GM12878 (cell line): Measurements from ENCODE around the gene MYLIP. TPM values are rescaled to one million over a fixed set of nuclear protein-coding genes. Genes with fewer than 3 reads are reported as not detected.
A peak's percentile ranks its signal among the peaks of the same experiment; 100 is the strongest.

Experiments
- ATAC-seq: fragments of 200-7000 bp; cut with Tn5 transposase; 3 replicates; pipeline ENCODE4 v1.9.1; 2020; ENCODE audit warnings: mild to moderate bottlenecking, moderate library complexity
- BruUV-seq: library from RNA; stranded (reverse); fragments of 400-500 nt; replicated peaks from 2 replicates; lab custom pipeline; 2021; lab: Mats Ljungman, UMichigan
- CTCF ChIA-PET: fragments of 300-600 bp; sonication (Branson Sonifier 250); formaldehyde crosslinking; extraction: SDS; loops from one replicate; lab custom pipeline; 2021; ENCODE audit warnings: inconsistent platforms; lab: Yijun Ruan, JAX
- POLR2A ChIA-PET: fragments of 350-600 bp; formaldehyde crosslinking; extraction: SDS; loops from one replicate; lab custom pipeline; 2021; ENCODE audit warnings: inconsistent platforms; lab: Charles Lee
- RAD21 ChIA-PET: fragments of 300-600 bp; sonication (Branson Sonifier 250); formaldehyde crosslinking; loops from one replicate; lab custom pipeline; 2023; ENCODE audit warnings: antibody characterized with exemption; ENCODE audit not compliant: unreplicated experiment; lab: Charles Lee
- SMC1A ChIA-PET: fragments of 300-600 bp; sonication (Branson Sonifier 250); formaldehyde crosslinking; loops from one replicate; lab custom pipeline; 2023; ENCODE audit not compliant: unreplicated experiment, uncharacterized antibody; lab: Charles Lee
- DNase-seq: peaks from one replicate; pipeline ENCODE4 v3.0.0-alpha.2; 2011; ENCODE audit warnings: low read depth, low spot score
- FAIRE-seq: peaks from 3 replicates; lab custom pipeline; 2011; peaks lifted over from hg19 to GRCh38; lab: Jason Lieb, UNC
- H2AFZ ChIP-seq: 2 replicates; pipeline ENCODE4 v1.6.0; 2011; ENCODE audit warnings: low read depth, low read length, control low read depth; ENCODE audit not compliant: control insufficient read depth
- H3K27ac ChIP-seq: 2 replicates; pipeline ENCODE4 v1.5.1; 2011; ENCODE audit warnings: control low read depth; ENCODE audit not compliant: control insufficient read depth, insufficient read depth
- H3K27me3 ChIP-seq, 2 experiments: replicated peaks in 1 of 2; 2 replicates each; pipeline versions ENCODE4 v1.6.0 to v1.6.1; 2011; ENCODE audit warnings: low read length in 1 of 2; ENCODE audit not compliant: control insufficient read depth in 2 of 2, insufficient read depth in 2 of 2
- H3K36me3 ChIP-seq, 2 experiments: 2 replicates each; pipeline ENCODE4 v1.5.1; 2011; ENCODE audit warnings: low read length in 1 of 2; ENCODE audit not compliant: control insufficient read depth in 2 of 2, insufficient read depth in 2 of 2
- H3K4me1 ChIP-seq: 2 replicates; pipeline ENCODE4 v1.6.1; 2011; ENCODE audit warnings: mild to moderate bottlenecking, low read length, moderate library complexity, mixed read lengths; ENCODE audit not compliant: control insufficient read depth, insufficient read depth
- H3K4me2 ChIP-seq: 2 replicates; pipeline ENCODE4 v1.6.0; 2011; ENCODE audit warnings: control low read depth; ENCODE audit not compliant: control insufficient read depth, insufficient read depth
- H3K4me3 ChIP-seq: fragments of 200-600 bp; sonication (generic); 2 replicates; pipeline ENCODE4 v1.5.1; 2016
- H3K79me2 ChIP-seq: 2 replicates; pipeline ENCODE4 v1.6.0; 2011; ENCODE audit warnings: low read length; ENCODE audit not compliant: control insufficient read depth, insufficient read depth
- H3K9ac ChIP-seq: 2 replicates; pipeline ENCODE4 v1.8.0; 2011; ENCODE audit warnings: low read length, control low read depth, mixed read lengths; ENCODE audit not compliant: control insufficient read depth, insufficient read depth
- H3K9me3 ChIP-seq: replicated peaks from 3 replicates; pipeline ENCODE4 v1.5.1; 2011; ENCODE audit warnings: mild to moderate bottlenecking, low read length; ENCODE audit not compliant: control insufficient read depth, insufficient read depth
- H4K20me1 ChIP-seq: 2 replicates; pipeline ENCODE4 v1.6.0; 2011; ENCODE audit not compliant: control insufficient read depth, insufficient read depth
- ATF7 ChIP-seq: fragments of 450-650 bp; IDR thresholded peaks from 2 replicates; pipeline ENCODE4 v1.6.1; 2016; ENCODE audit warnings: low read depth, mild to moderate bottlenecking
- BACH1 ChIP-seq: fragments of 450-650 bp; IDR thresholded peaks from 2 replicates; pipeline ENCODE4 v1.6.1; 2017; ENCODE audit warnings: mild to moderate bottlenecking, borderline replicate concordance
- BHLHE40 ChIP-seq, 2 experiments: fragments of 450-650 bp in 1 of 2; IDR thresholded peaks; 2 replicates each; pipeline ENCODE4 v1.6.1; 2011 to 2017; ENCODE audit warnings: low read depth in 2 of 2, borderline replicate concordance in 1 of 2, improper control_type of control experiment in 1 of 2, low read length in 1 of 2, mild to moderate bottlenecking in 1 of 2
- FOXK2 ChIP-seq: fragments of 450-650 bp; IDR thresholded peaks from 2 replicates; pipeline ENCODE4 v1.6.1; 2017; ENCODE audit warnings: mild to moderate bottlenecking, moderate library complexity
- KDM1A ChIP-seq: fragments of 200-600 bp; sonication (generic); IDR thresholded peaks from 2 replicates; pipeline ENCODE4 v1.6.1; 2016; ENCODE audit warnings: borderline replicate concordance
- MEF2A ChIP-seq: IDR thresholded peaks from 2 replicates; pipeline ENCODE4 v1.6.1; 2011; ENCODE audit warnings: low read depth, mild to moderate bottlenecking, low read length, moderate library complexity; ENCODE audit not compliant: insufficient read depth
- MXI1 ChIP-seq: fragments of 150-350 bp; IDR thresholded peaks from 2 replicates; pipeline ENCODE4 v1.6.1; 2011; ENCODE audit warnings: low read depth, mild to moderate bottlenecking, inconsistent platforms, low read length, improper control_type of control experiment
- NFIC ChIP-seq: IDR thresholded peaks from 2 replicates; pipeline ENCODE4 v1.6.1; 2012; ENCODE audit warnings: low read depth, mild to moderate bottlenecking, inconsistent platforms, low read length, moderate library complexity
- NFYB ChIP-seq: IDR thresholded peaks from 2 replicates; pipeline ENCODE4 v1.6.1; 2011; ENCODE audit warnings: low read depth, mild to moderate bottlenecking, low read length, improper control_type of control experiment, moderate library complexity; ENCODE audit not compliant: insufficient read depth
- POU2F2 ChIP-seq: IDR thresholded peaks from 3 replicates; pipeline ENCODE4 v1.6.1; 2011; ENCODE audit warnings: low read depth, mild to moderate bottlenecking, low read length, borderline replicate concordance
- RAD21 ChIP-seq: IDR thresholded peaks from 2 replicates; pipeline ENCODE4 v1.6.1; 2011; ENCODE audit warnings: mild to moderate bottlenecking, low read depth, low read length, moderate library complexity; ENCODE audit not compliant: insufficient read depth
- RAD51 ChIP-seq: fragments of 450-650 bp; IDR thresholded peaks from 2 replicates; pipeline ENCODE4 v1.6.1; 2016; ENCODE audit warnings: moderate library complexity, mild to moderate bottlenecking, inconsistent platforms
- RUNX3 ChIP-seq: IDR thresholded peaks from 2 replicates; pipeline ENCODE4 v1.6.1; 2012; ENCODE audit warnings: low read length, inconsistent platforms
- SREBF1 ChIP-seq: IDR thresholded peaks from 2 replicates; pipeline ENCODE4 v1.6.1; 2012; ENCODE audit warnings: mild to moderate bottlenecking, low read length
- TAF1 ChIP-seq: IDR thresholded peaks from 2 replicates; pipeline ENCODE4 v1.6.1; 2011; ENCODE audit warnings: mild to moderate bottlenecking, low read depth, low read length, borderline replicate concordance
- WRNIP1 ChIP-seq: IDR thresholded peaks from 2 replicates; pipeline ENCODE4 v1.6.1; 2011; ENCODE audit warnings: low read depth, low read length, improper control_type of control experiment, borderline replicate concordance
- ZBED1 ChIP-seq: IDR thresholded peaks from 2 replicates; pipeline ENCODE4 v1.6.1; 2016; ENCODE audit warnings: borderline replicate concordance
- ZNF24 ChIP-seq: fragments of 450-650 bp; IDR thresholded peaks from 2 replicates; pipeline ENCODE4 v1.6.1; 2017; ENCODE audit warnings: antibody characterized with exemption, mild to moderate bottlenecking
- WGBS: methylation state at CpG from one replicate; pipeline ENCODE4 v1.1.6; 2016; ENCODE audit warnings: low lambda C conversion rate; ENCODE audit not compliant: insufficient replicate concordance, insufficient coverage; ENCODE audit errors: missing lambda C conversion rate; 5-methylcytosine and 5-hydroxymethylcytosine counted together
- in situ Hi-C: fragments of 300-500 bp; cut with MboI; formaldehyde crosslinking; loops from 9 replicates; pipeline ENCODE4 v1.14.3; 2018; ENCODE audit warnings: mixed read lengths
- intact Hi-C: fragments of 100-400 bp; cut with micrococcal nuclease; formaldehyde crosslinking; loops from one replicate; pipeline ENCODE4 v1.14.2; 2022; ENCODE audit not compliant: unreplicated experiment
- polyA plus RNA-seq, 11 experiments: library from polyadenylated mRNA; depleted of rRNA in 4 of 11; unstranded in 6 of 11; stranded (reverse) in 5 of 11; fragments of >200 nt; fragmentation: Nextera tagmentation in 4 of 11; fragmentation: Illumina TruSeq in 1 of 11; extraction: Ambion mirVana in 4 of 11; extraction: Trizol in 1 of 11; gene quantifications; 1 replicate in 1 of 11; 2 replicates in 10 of 11; pipeline versions ENCODE4 v1.2.1 to v1.2.3, GENCODE V29; 2011 to 2016; ENCODE audit warnings: inconsistent platforms in 2 of 11, missing spikeins in 2 of 11, low read depth in 1 of 11
- total RNA-seq, 4 experiments: library from RNA; depleted of rRNA in 3 of 4; stranded (reverse); fragments of >200 nt in 3 of 4; fragmentation: Illumina TruSeq in 1 of 4; extraction: Trizol in 1 of 4; gene quantifications; 2 replicates each; pipeline versions ENCODE4 v1.2.1 to v1.2.3, GENCODE V29; 2013 to 2021
- TF ChIP-seq, protein P1 (sequence below): fragments of 450-650 bp; IDR thresholded peaks from 2 replicates; pipeline ENCODE4 v1.6.1; 2017; ENCODE audit warnings: mild to moderate bottlenecking, low read depth, inconsistent platforms; ENCODE audit not compliant: poor library complexity, severe bottlenecking
- TF ChIP-seq, protein P2 (sequence below): fragments of 450-650 bp; IDR thresholded peaks from 2 replicates; pipeline ENCODE4 v1.6.1; 2017; ENCODE audit warnings: low read depth, mild to moderate bottlenecking, moderate library complexity

Gene MYLIP
- total and polyA plus RNA-seq, 10 of the 15 experiments (the other 5 are each of a cell fraction or from before 2014, with no cell fraction given): 5.3 to 123 (median 12.5) TPM

DNA sequence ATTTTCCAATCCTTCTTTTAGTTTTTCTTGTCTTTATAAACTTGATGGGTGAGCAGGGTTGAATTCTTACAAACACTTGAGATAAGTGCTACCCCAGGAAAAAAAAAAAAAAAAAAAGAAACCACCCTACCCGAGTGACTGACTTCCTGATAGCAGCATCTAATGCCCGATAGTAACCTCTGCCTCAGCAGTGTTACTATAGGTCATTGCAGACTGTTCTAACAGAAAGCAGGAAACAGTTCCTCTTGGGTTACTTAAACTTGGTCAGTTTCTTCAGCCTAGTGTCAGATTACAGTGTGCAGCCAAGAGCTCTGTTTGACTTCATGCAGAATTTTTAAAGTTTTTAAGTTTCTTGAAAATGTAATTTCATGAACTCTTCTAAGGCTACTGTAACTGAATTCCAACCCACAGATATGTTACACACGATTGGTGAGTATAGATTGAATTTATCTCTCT is 2.1 kb downstream of the MYLIP start:
- ChIA-PET CTCF (interaction anchor here (0.6 to 11.2 kb wide), 27 partner anchors 12 to 963 kb away, joined by 3 to 131 read pairs (median 5); no protein-coding TSS in a partner anchor), POLR2A (interaction anchor here (0.7 to 5.6 kb wide), 12 partner anchors 52 to 440 kb away, joined by 3 to 53 read pairs (median 6); no protein-coding TSS in a partner anchor), RAD21 (interaction anchor here (0.7 to 8.7 kb wide), 27 partner anchors 9 to 851 kb away, joined by 3 to 220 read pairs (median 5); no protein-coding TSS in a partner anchor), SMC1A (interaction anchor here (0.7 to 8.7 kb wide), 40 partner anchors 10 to 500 kb away, joined by 3 to 184 read pairs (median 5); no protein-coding TSS in a partner anchor)
- Histone ChIP-seq H3K4me3 (peak overlapping the region; percentile 86), H2AFZ (no peak overlapping the region), H3K27ac (peak overlapping the region; percentile 53; the same call in 1 of the 2 replicates), H3K36me3 (peaks cover 0 to 6% of the 10 kb centered on the region in 2 experiments; a peak in 2 of 4 replicates), H4K20me1 (peaks cover 5% of the 10 kb centered on the region; the same call in 1 of the 2 replicates), H3K4me1 (peaks cover 6% of the 10 kb centered on the region), H3K27me3 (no peaks in the 10 kb centered on the region), H3K79me2 (peaks cover 69% of the 10 kb centered on the region), H3K9me3 (no peaks in the 10 kb centered on the region), H3K4me2 (peak overlapping the region; percentile 99), H3K9ac (peak overlapping the region; percentile 76; the same call in 1 of the 2 replicates)
- FAIRE-seq: peak; percentile 85
- ATAC-seq: peak; percentile 63
- intact Hi-C loops: loop anchor here (1.0 to 5.0 kb wide), 4 partner anchors 36 to 440 kb away; no protein-coding TSS in a partner anchor
- WGBS: 2% methylated on average over 3 of the region's 3 CpGs
- no TSS peak for BruUV-seq
- in situ Hi-C loops: no loop called here
- peak; percentile 61 for DNase-seq
- TF ChIP-seq NFIC (peak; percentile 39; the same call in 1 of the 2 replicates), KDM1A (no peak), ATF7 (peak; percentile 34), FOXK2 (no peak), ZBED1 (no peak), TAF1 (no peak), SREBF1 (no peak), RAD51 (no peak), BHLHE40 (IDR thresholded peaks at IDR 0.05; ENCODE audit: borderline replicate concordance in 1 of 2, low read depth in 2 of 2, low read length in 1 of 2) (0 out of 4 replicates have a peak, but pooled peaks of 1 of the 2 experiments have one; percentile 4), RUNX3 (peak; percentile 39), WRNIP1 (no peak), POU2F2 (no peak), ZNF24 (no peak), NFYB (no peak), MEF2A (0 out of 2 replicates have a peak, but pooled peaks have one; percentile 37), MXI1 (peak; percentile 70; the same call in 1 of the 2 replicates), BACH1 (no peak), RAD21 (0 out of 2 replicates have a peak, but pooled peaks have one; percentile 12)
- TF ChIP-seq, protein P1, sequence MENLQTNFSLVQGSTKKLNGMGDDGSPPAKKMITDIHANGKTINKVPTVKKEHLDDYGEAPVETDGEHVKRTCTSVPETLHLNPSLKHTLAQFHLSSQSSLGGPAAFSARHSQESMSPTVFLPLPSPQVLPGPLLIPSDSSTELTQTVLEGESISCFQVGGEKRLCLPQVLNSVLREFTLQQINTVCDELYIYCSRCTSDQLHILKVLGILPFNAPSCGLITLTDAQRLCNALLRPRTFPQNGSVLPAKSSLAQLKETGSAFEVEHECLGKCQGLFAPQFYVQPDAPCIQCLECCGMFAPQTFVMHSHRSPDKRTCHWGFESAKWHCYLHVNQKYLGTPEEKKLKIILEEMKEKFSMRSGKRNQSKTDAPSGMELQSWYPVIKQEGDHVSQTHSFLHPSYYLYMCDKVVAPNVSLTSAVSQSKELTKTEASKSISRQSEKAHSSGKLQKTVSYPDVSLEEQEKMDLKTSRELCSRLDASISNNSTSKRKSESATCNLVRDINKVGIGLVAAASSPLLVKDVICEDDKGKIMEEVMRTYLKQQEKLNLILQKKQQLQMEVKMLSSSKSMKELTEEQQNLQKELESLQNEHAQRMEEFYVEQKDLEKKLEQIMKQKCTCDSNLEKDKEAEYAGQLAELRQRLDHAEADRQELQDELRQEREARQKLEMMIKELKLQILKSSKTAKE: peak; percentile 63
- TF ChIP-seq, protein P2, sequence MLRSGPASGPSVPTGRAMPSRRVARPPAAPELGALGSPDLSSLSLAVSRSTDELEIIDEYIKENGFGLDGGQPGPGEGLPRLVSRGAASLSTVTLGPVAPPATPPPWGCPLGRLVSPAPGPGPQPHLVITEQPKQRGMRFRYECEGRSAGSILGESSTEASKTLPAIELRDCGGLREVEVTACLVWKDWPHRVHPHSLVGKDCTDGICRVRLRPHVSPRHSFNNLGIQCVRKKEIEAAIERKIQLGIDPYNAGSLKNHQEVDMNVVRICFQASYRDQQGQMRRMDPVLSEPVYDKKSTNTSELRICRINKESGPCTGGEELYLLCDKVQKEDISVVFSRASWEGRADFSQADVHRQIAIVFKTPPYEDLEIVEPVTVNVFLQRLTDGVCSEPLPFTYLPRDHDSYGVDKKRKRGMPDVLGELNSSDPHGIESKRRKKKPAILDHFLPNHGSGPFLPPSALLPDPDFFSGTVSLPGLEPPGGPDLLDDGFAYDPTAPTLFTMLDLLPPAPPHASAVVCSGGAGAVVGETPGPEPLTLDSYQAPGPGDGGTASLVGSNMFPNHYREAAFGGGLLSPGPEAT: no peak; the same call in 1 of the 2 replicates
